Activated naive CD4-positive, alpha-beta T cell treated with anti-CD3 and anti-CD28 coated beads, Interleukin-2, amount 50 U/mL, for 24 hours (primary cell): ENCODE data around the gene GHRL.

ENCODE experiments used
- H3K27ac Mint-ChIP-seq: one replicate; pipeline ENCODE4 v1.8.0; 2021; ENCODE audit warnings: mild to moderate bottlenecking, mixed read lengths
- H3K27me3 Mint-ChIP-seq: one replicate; pipeline ENCODE4 v1.8.0; 2021; ENCODE audit warnings: mixed read lengths
- H3K36me3 Mint-ChIP-seq: one replicate; pipeline ENCODE4 v1.8.0; 2021; ENCODE audit warnings: mixed read lengths
- H3K4me1 Mint-ChIP-seq: one replicate; pipeline ENCODE4 v1.8.0; 2021; ENCODE audit warnings: mixed read lengths
- H3K4me3 Mint-ChIP-seq: one replicate; pipeline ENCODE4 v1.8.0; 2021; ENCODE audit warnings: mild to moderate bottlenecking, mixed read lengths
- H3K9me3 Mint-ChIP-seq: one replicate; pipeline ENCODE4 v1.8.0; 2021; ENCODE audit warnings: mixed read lengths

The GHRL gene

DNA sequence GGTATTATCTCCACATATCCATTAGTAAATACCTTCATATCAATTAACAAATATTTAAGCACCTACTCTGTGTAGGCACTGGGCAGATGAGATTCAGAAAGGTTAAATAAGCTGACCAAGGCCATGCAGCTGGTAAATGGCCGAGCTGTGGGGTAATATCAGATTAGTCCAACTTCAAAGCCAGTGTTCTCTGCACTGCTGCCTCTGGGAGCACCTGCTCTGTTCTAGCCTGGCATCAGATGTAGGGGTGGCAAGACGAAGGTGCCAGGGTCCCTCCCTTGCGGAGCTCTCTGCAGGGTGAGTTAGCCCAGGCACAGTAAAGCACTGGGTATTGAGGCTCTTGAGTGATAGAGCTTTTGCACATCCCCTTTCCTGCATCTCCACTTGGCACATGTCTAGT is 39.0 kb downstream of the GHRL start:
- Mint-ChIP-seq H3K9me3 (no peaks in the 10 kb centered on the region), H3K36me3 (peaks cover 32% of the 10 kb centered on the region), H3K4me1 (peaks cover 75% of the 10 kb centered on the region), H3K27me3 (no peaks in the 10 kb centered on the region), H3K4me3 (peak overlapping the region; percentile 30), H3K27ac (peak overlapping the region; percentile 53)

DNA sequence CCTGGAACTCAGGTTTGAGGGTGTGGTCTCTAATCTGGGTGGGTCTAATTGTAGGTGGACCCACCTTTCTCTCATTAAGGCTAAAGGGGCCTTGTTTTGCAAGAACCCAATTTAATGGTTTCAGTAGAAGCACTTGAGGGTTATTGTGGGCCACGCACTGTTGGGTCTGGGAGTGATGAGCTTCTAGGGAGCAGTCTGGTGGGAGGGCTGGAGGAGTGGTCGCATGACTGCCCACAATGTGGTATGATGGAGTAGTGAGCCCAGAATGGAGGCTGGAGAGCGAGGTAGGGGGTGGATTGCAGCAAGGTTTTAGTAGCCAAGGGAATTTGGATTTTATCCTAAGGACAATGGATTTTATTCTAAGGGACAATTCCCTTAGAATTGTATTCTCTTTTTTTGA is 41.7 kb downstream of the GHRL start:
- Mint-ChIP-seq H3K27me3 (no peaks in the 10 kb centered on the region), H3K27ac (peak overlapping the region; percentile 96), H3K4me3 (peak overlapping the region; percentile 96), H3K9me3 (no peaks in the 10 kb centered on the region), H3K4me1 (peaks cover 71% of the 10 kb centered on the region), H3K36me3 (peaks cover 31% of the 10 kb centered on the region)

DNA sequence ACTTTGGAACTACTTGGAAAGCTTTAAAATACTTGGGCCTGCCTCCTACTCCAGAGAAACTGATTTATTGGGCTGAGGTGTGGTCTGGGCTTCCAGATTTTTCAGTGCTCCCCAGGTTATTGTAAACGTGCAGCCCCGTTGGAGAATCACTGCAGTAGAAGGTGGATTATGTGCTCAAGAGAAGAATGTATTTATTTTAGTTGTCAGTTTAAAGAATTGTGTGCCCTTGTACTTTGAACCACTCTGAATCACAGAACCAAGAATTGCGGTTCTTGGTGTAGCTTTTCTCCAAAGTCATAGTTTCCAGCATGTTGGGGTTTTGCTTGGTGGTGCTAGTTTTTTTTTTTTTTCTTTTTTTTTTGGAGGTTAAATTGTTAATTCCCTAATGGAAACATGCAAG is 42.9 kb downstream of the GHRL start:
- H3K9me3 Mint-ChIP-seq: no peaks in the 10 kb centered on the region
- H3K4me1 Mint-ChIP-seq: peaks cover 60% of the 10 kb centered on the region
- peak overlapping the region; percentile 96 for H3K4me3 Mint-ChIP-seq
- H3K27ac Mint-ChIP-seq: peak overlapping the region; percentile 96
- H3K27me3 Mint-ChIP-seq: no peaks in the 10 kb centered on the region
- peaks cover 26% of the 10 kb centered on the region for H3K36me3 Mint-ChIP-seq

DNA sequence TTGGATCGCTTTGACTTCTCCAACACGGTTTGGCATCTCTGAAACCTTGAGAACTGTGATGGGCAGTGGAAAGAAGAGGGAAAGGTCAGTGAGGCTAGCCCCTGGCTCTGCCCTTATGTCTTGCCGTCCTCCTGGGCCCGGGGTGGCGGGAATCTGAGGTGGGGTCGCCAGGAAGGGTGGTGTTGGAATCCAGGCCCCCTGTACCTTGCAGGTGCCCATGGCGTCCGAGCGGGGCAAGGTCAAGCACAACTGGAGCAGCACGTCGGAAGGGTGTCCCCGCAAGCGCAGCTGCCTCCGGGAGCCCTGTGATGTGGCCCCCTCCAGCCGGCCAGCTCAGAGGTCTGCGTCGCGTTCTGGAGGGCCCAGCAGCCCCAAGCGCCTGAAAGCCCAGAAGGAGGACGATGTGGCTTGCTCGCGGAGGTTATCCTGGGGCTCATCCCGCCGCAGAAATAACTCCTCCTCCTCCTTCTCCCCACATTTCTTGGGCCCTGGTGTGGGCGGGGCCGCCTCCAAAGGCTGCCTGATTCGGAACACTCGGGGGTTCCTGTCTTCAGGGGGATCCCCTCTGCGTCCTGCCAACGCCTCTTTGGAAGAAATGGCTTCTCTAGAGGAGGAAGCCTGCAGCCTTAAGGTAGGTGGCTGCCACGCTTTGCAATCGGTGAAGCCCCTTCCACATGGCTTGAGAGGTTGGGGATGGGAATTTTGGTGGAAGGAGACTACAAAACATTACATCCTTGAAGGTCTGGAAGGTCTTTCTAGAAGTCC is 43.6 kb downstream of the GHRL start:
- Mint-ChIP-seq H3K36me3 (peaks cover 30% of the 10 kb centered on the region), H3K4me1 (peaks cover 60% of the 10 kb centered on the region), H3K27me3 (no peaks in the 10 kb centered on the region), H3K27ac (peak overlapping the region; percentile 96), H3K9me3 (no peaks in the 10 kb centered on the region), H3K4me3 (peak overlapping the region; percentile 96)

DNA sequence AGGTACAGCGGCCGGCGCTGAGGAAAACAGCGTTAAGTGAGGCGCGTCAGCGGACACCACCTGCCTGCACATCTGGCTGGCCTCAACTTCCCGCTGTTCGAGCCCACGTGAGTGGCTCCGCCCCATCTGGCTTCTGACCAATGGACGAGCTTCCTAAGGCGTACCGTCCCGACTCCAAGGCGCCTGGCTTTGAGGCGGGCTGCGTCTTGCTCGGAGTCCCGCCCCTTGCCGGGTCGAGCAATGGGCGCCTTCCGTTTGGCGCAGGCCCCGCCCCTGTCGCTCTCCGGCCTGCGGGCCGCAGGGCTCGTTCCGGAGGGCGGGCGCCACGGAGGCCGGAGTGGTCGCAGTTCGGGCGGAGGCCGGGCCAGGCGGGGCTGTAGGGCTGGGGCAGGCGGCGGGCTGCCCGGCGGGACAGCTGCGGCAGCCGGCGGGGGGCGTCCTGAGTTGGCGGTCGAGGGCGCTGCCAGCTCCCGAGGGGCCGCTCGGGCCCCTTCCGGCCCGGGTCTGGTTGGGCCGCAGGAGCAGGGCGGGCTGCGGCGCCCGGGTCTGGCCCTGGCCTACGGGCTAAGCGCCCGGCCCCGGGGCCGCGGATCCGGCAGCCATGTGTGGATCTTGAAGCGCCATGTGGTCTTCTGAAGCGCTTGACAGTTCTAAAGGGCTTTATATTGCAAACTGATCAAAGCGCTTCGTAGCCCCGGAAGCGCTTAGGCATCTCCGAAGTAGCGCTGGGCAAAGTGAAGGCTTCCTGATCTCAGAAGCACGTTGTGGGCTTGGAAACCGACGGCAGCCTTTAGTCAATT is 44.4 kb downstream of the GHRL start, which contains the start of gene TATDN2:
Gene TATDN2, plus strand, starts transcription at position 276 of the 800 bp plus-strand sequence. CDS start 742 bp downstream, outside the sequence.
- H3K36me3 Mint-ChIP-seq: peaks cover 26% of the 10 kb centered on the region
- peaks cover 60% of the 10 kb centered on the region for H3K4me1 Mint-ChIP-seq
- H3K9me3 Mint-ChIP-seq: no peaks in the 10 kb centered on the region
- H3K27ac Mint-ChIP-seq: peak within 1 kb of the TSS; percentile 97
- H3K27me3 Mint-ChIP-seq: no peaks in the 10 kb centered on the region
- H3K4me3 Mint-ChIP-seq: peak within 1 kb of the TSS; percentile 96

DNA sequence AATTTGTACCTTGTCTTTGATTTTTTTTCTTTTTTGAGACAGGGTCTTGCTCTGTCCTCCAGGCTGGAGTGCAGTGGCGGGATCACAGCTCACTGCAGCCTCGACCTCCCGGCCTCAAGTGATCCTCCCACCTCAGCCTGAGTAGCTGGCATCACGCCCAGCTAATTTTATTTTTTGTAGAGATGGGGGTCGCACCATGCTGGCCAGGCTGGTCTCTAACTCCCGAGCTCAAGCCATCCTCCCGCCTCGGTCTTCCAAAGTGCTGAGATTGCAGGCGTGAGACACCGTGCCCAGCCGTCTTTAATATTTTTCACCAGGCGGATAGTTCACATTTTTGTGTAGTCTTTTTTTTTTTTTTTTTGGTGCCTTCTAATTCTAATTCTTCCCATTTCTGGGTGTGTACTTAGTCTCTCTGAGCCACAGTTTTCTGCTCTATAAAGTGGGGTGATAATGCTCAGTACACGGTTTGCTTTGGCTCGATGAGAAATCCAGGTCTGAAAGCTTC is 45.0 kb downstream of the GHRL start:
- H3K4me1 Mint-ChIP-seq: peaks cover 60% of the 10 kb centered on the region
- peaks cover 24% of the 10 kb centered on the region for H3K36me3 Mint-ChIP-seq
- H3K27ac Mint-ChIP-seq: peak overlapping the region; percentile 97
- peak overlapping the region; percentile 94 for H3K4me3 Mint-ChIP-seq
- H3K27me3 Mint-ChIP-seq: no peaks in the 10 kb centered on the region
- H3K9me3 Mint-ChIP-seq: no peaks in the 10 kb centered on the region

DNA sequence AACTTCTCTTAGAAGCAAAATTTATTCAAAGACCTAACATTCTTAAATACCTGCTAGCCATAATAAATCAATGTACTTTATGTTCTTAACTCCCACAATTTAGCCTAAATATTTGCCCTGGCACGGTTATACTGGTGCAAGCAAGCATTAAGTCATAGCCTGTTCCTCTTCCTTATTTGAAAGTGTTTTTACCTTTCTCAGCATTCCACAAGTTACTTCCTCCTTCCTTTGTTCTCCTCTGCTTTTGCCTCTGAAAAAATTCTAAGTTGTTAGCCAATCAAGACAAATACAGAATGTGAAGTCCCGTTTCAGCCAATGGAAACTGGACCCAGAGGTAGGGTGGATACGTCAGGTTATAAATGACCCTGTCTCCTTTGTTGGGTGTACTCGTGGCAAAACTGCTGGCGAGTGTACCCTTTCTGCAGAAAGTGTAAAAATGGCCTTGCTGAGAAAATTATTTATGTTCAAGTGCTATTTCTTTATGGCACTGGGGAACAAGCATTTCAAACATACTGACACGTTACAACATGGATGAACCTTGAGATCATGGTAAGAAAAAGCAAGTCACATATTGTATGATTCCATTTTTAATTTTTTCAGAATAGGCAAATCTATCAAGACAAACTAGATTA is 47.5 kb downstream of the GHRL start:
- no peaks in the 10 kb centered on the region for H3K27me3 Mint-ChIP-seq
- H3K9me3 Mint-ChIP-seq: no peaks in the 10 kb centered on the region
- no peak overlapping the region for H3K4me3 Mint-ChIP-seq
- H3K27ac Mint-ChIP-seq: no peak overlapping the region
- H3K36me3 Mint-ChIP-seq: peaks cover 11% of the 10 kb centered on the region
- peaks cover 59% of the 10 kb centered on the region for H3K4me1 Mint-ChIP-seq

DNA sequence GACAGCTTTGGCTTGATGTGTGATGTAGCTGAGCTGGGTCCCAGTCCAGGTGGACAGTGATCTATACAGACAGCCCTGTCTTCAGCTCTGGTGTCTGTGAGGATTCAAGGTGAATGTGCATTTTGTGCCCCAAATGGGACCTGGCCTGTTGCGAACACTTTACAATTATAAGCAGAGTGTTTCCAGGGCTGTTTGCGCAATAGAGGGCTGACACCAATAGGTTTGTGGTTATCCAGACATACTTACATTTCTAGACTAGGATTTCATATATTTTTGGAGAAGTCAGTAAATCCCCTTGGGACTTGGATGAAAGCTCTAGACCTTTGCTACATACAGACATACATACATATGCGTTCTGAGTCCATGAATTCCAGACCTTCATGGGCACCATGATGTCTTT is 48.7 kb downstream of the GHRL start:
- peaks cover 58% of the 10 kb centered on the region for H3K4me1 Mint-ChIP-seq
- peak overlapping the region; percentile 78 for H3K27ac Mint-ChIP-seq
- H3K36me3 Mint-ChIP-seq: peaks cover 11% of the 10 kb centered on the region
- no peak overlapping the region for H3K4me3 Mint-ChIP-seq
- no peaks in the 10 kb centered on the region for H3K9me3 Mint-ChIP-seq
- no peaks in the 10 kb centered on the region for H3K27me3 Mint-ChIP-seq

DNA sequence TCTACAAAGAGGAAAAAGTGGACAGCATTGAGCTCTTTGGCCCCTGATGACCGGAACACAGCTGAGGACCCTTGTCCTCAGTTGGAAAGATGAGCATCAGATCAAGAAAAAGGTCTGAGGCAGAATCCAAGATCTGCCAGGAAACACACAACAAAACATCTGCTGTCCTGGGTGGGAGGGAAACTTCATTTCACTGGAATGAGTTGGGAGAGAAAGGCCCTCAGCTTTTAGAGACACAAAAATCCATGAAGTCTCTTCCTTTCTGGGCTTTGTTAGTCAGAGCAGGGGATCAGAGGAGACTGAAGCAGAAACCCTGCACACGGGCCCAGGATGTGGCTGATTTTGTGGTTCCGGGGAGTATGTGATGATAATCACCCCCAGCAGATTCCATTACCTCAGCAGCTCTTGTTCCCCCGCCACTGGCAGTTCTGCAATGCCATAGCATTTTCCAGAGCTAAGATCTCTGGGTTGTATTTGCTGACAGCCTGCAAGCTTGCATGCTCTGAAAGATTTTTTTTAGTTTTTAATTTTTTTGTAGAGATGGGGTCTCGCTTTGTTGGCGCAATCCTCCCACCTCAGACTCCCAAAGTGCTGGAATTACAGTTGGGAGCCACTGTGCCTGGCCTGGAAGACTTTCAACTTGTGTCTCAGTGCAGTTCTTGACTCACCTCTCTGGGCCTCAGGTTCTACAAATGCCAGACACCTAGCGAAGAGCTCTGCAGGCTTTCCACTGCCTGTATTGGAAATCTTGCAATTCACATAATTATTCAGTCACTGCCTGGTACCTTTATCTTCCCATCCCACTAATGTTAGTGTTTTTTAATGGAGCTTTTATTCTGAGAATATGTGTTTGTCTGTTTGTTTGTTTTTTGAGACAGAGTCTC is 50.3 kb downstream of the GHRL start:
- no peaks in the 10 kb centered on the region for H3K9me3 Mint-ChIP-seq
- no peaks in the 10 kb centered on the region for H3K27me3 Mint-ChIP-seq
- H3K27ac Mint-ChIP-seq: peak overlapping the region; percentile 98
- peak overlapping the region; percentile 81 for H3K4me3 Mint-ChIP-seq
- H3K36me3 Mint-ChIP-seq: peaks cover 9% of the 10 kb centered on the region
- H3K4me1 Mint-ChIP-seq: peaks cover 63% of the 10 kb centered on the region

DNA sequence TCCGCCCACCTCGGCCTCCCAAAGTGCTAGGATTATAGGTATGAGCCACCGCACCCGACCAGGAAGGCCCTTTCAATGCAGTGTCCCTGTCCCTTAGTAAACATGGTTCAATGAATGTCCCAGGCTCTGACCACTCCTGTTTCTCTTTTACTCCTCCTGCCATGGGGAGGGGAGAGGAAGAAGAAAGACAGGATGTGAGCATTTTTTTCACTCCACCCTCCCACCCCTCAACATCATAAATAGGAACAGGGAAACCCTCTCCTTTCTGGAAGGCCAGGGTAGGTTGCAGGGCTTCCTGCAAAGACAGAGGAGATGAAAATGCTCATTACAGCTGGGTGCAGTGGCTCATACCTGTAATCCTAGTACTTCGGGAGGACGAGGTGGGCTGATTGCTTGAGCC is 51.9 kb downstream of the GHRL start:
- H3K4me1 Mint-ChIP-seq: peaks cover 64% of the 10 kb centered on the region
- no peaks in the 10 kb centered on the region for H3K9me3 Mint-ChIP-seq
- H3K27ac Mint-ChIP-seq: no peak overlapping the region
- no peak overlapping the region for H3K4me3 Mint-ChIP-seq
- H3K27me3 Mint-ChIP-seq: no peaks in the 10 kb centered on the region
- peaks cover 9% of the 10 kb centered on the region for H3K36me3 Mint-ChIP-seq

DNA sequence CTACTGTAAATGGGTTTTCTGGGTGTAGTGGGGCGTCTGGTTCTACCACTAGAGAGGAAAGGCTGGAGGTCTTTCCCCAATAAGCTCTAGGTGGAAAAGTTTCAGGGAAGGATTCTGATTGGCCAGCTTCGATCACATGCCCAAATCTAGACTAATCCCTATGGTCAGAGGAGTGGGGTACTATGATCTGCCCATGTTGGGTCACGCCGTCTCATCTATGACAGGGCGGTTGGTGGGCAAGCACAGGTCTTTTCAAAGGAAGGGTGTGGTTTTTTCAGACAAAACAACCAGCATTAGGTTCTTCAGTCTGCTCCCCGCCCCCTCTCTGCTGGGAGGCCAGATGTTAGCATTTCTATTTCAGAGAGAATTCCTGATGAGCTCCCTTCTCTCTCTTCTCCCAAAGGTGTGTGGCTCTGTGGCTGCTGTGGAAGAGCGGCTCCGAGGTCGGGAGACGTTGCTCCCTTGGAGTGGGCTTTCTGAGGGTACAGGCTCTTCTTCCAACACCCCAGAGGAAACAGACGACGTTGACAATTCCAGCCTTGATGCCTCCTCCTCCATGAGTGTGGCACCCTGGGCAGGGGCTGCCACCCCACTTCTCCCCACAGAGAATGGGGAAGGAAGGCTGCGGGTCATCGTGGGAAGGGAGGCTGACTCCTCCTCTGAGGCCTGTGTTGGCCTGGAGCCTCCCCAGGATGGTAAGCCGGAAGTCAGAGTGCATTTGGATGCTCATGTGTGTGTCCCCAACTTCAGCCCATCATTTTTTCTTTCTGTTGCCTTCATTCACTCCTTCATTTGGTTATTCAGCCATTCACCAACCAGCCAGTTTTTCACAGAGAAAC is 54.2 kb downstream of the GHRL start:
- peaks cover 5% of the 10 kb centered on the region for H3K36me3 Mint-ChIP-seq
- H3K4me3 Mint-ChIP-seq: peak overlapping the region; percentile 15
- peaks cover 51% of the 10 kb centered on the region for H3K4me1 Mint-ChIP-seq
- H3K27me3 Mint-ChIP-seq: no peaks in the 10 kb centered on the region
- H3K27ac Mint-ChIP-seq: peak overlapping the region; percentile 41
- no peaks in the 10 kb centered on the region for H3K9me3 Mint-ChIP-seq
